Activated T-cell treated with anti-CD3 and anti-CD28 coated beads, Interleukin-2, amount 50 U/mL, for 72 hours (primary cell): Measurements from ENCODE around the gene TMX1. TPM values are rescaled to one million over a fixed set of nuclear protein-coding genes. Genes with fewer than 3 reads are reported as not detected.

Experiments
- ATAC-seq, 2 donors: fragments of 150-1000 bp; cut with Tn5 transposase; replicated peaks in 1 of 2; 2 replicates each; pipeline ENCODE4 v1.10.0; 2021; ENCODE audit warnings: moderate library complexity in 2 of 2, mild to moderate bottlenecking in 1 of 2
- DNase-seq, 2 donors: peaks; one replicate each; pipeline ENCODE4 v3.0.0; 2021 to 2022; ENCODE audit warnings: mixed read lengths in 1 of 2
- H3K27ac Mint-ChIP-seq: one replicate; pipeline ENCODE4 v1.8.0; 2022; ENCODE audit warnings: mild to moderate bottlenecking, moderate library complexity, mixed read lengths
- H3K27me3 Mint-ChIP-seq: one replicate; pipeline ENCODE4 v1.8.0; 2022; ENCODE audit warnings: low read depth, mixed read lengths
- H3K36me3 Mint-ChIP-seq, 2 donors: one replicate each; pipeline ENCODE4 v1.8.0; 2022; ENCODE audit warnings: mixed read lengths in 2 of 2, mild to moderate bottlenecking in 1 of 2; ENCODE audit not compliant: insufficient read depth in 2 of 2
- H3K4me1 Mint-ChIP-seq: one replicate; pipeline ENCODE4 v1.8.0; 2022; ENCODE audit warnings: low read depth, mixed read lengths
- H3K4me3 Mint-ChIP-seq, 2 donors: one replicate each; pipeline ENCODE4 v1.8.0; 2022; ENCODE audit warnings: mild to moderate bottlenecking in 2 of 2, mixed read lengths in 2 of 2, moderate library complexity in 2 of 2
- H3K9me3 Mint-ChIP-seq, 2 donors: one replicate each; pipeline ENCODE4 v1.8.0; 2022; ENCODE audit warnings: mixed read lengths in 2 of 2
- total RNA-seq, 2 donors: library from RNA; stranded (reverse); gene quantifications; one replicate each; pipeline ENCODE4 v1.2.3, GENCODE V29; 2022

TMX1 gene
- total RNA-seq, 2 donors from 2014 or later = 25.7 to 28.9 TPM

DNA sequence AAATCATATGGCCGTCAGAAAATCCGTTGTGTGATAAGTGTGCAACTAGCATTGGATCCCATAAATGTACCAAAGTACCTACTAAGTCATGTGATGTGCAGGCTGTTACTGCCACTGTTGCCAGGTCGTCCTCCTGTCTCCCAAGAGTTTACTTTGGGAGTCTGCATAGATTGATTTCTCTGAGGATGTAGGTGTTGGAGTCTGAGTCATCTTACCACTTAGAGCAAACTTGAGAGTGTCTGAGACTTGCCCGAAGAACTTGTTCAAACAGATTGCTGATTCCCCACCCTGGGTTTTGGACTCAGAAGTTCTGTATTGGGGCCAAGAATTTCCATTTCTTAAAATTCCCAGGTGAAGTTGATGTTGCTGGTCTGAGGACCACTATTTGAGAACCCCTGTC lies 11.4 kb downstream of the TMX1 start:
- H3K27me3 Mint-ChIP-seq = no peaks in the 10 kb centered on the region
- no peaks in the 10 kb centered on the region for H3K9me3 Mint-ChIP-seq
- peaks cover 0 to 29% of the 10 kb centered on the region in 2 donors for H3K36me3 Mint-ChIP-seq
- ATAC-seq (no peak), DNase-seq (no peak)
- H3K27ac Mint-ChIP-seq = peak overlapping the region; percentile 46
- H3K4me1 Mint-ChIP-seq = no peaks in the 10 kb centered on the region
- H3K4me3 Mint-ChIP-seq = no peak overlapping the region

DNA sequence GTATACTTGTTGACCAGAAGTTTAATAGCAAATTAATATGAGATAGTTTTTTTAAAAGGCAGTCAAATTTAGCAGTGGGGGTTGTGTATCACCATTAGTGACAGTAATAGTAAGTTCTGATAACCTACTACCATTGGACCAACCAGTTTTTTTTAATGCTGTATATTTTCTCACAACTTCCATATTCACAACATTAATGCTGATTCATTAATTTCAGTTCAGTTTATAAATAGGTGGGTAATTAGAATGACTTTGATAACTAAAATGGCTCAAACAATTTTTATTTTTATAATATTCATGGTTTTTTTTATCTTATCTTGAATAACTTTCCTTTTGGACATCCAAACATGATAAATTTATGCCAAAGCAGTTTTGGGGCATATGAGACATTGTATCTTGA lies 13.8 kb downstream of the TMX1 start:
- peaks cover 5 to 30% of the 10 kb centered on the region in 2 donors for H3K36me3 Mint-ChIP-seq
- no peak overlapping the region for H3K27ac Mint-ChIP-seq
- no peak overlapping the region for H3K4me3 Mint-ChIP-seq
- DNase-seq = no peak
- H3K4me1 Mint-ChIP-seq = no peaks in the 10 kb centered on the region
- ATAC-seq = no peak
- peaks cover 4 to 5% of the 10 kb centered on the region in 2 donors for H3K9me3 Mint-ChIP-seq
- H3K27me3 Mint-ChIP-seq = no peaks in the 10 kb centered on the region

DNA sequence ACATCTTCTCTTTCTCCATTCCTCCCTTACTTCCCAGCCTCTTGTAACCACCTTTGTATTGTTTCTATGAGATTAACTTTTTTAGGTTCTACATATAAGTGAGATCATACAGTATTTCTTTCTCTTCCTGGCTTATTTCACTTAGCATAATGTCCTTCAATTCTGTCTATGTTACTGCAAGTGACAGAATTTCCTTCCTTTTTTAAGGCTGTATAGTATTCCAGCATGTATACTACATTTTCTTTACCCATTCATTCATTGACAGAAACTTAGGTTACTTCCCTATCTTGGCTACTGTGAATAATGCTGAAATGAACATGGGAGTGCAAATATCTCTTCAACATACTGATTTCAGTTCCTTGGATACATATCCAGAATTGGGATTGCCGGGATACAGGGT lies 18.2 kb downstream of the TMX1 start:
- Mint-ChIP-seq H3K9me3 (peaks cover 4 to 7% of the 10 kb centered on the region in 2 donors), H3K4me3 (no peak overlapping the region)
- no peak for DNase-seq

DNA sequence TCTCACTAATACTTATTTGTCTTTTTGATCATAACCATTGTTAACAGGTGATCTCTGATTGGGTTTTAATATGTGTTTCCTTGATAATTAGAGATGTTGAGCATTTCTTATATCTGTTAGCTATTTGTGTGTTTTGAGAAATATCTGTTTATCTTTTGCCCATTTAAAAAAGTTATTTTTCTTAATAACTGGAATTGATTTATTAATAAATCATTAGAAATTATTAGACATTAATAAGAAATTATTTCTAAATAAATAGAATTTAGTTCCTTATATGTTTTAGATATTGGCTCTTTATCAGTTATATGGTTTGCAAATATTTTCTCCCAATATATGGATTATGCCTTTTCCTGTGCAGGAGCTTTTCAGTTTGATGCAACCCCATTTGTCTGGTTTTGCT lies 18.7 kb downstream of the TMX1 start:
- peaks cover 5 to 21% of the 10 kb centered on the region in 2 donors for H3K36me3 Mint-ChIP-seq
- ATAC-seq (no peak), DNase-seq (no peak)
- peaks cover 23% of the 10 kb centered on the region for H3K4me1 Mint-ChIP-seq
- H3K27me3 Mint-ChIP-seq = no peaks in the 10 kb centered on the region
- no peak overlapping the region for H3K27ac Mint-ChIP-seq
- no peak overlapping the region for H3K4me3 Mint-ChIP-seq
- peaks cover 4 to 7% of the 10 kb centered on the region in 2 donors for H3K9me3 Mint-ChIP-seq

More for the DNA sequence above, 18.2 kb downstream of the TMX1 start:
- no peak for ATAC-seq
- Mint-ChIP-seq H3K27me3 (no peaks in the 10 kb centered on the region), H3K4me1 (peaks cover 23% of the 10 kb centered on the region), H3K27ac (no peak overlapping the region), H3K36me3 (peaks cover 5 to 23% of the 10 kb centered on the region in 2 donors)

DNA sequence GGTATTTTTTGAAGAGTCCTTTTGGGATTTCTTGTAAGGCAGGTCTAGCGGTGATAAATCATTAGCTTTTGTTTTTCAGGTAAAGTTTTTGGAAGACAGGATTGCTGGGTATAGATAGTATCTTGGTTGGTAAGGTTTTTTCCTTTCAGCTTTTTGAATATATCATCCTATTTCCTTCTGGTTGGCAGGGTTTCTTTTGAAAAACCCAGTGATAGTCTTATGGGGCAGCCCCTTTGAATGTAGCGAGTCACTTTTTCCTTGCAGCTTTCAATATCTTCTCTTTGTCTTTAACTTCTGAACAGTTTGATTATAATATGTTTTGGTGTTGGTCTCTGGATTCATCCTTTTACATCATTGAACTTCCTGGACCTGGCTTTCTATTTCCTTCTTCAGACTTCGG lies 20.2 kb downstream of the TMX1 start:
- peaks cover 23% of the 10 kb centered on the region for H3K4me1 Mint-ChIP-seq
- H3K9me3 Mint-ChIP-seq = peaks cover 4 to 7% of the 10 kb centered on the region in 2 donors
- H3K27me3 Mint-ChIP-seq = no peaks in the 10 kb centered on the region
- H3K4me3 Mint-ChIP-seq = peak overlapping the region in 1 of 2 donors; percentile 19
- peaks cover 5 to 19% of the 10 kb centered on the region in 2 donors for H3K36me3 Mint-ChIP-seq
- peak overlapping the region; percentile 16 for H3K27ac Mint-ChIP-seq
- DNase-seq (no peak), ATAC-seq (peak; percentile 26 to 46)

DNA sequence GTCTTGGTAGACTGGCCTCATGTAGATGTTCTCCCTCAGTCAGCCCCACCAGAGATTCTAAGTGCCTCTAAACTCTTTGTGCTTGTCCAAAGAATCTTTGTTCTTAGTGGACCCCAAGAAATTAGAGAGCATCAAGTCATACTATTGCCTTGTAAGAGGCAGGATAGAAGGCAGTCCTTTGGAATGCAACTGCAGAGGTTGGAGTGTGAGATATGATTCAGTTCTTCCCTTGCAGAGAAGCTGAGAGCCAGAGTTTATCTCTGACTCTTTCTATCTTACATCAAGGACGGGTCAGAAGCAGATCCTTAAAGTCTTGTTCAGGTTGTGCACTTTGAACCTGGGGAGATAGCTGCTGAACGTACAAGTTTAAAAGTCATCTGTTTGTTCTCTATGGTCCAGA lies 21.1 kb downstream of the TMX1 start:
- no peak overlapping the region for H3K4me3 Mint-ChIP-seq
- peaks cover 4 to 7% of the 10 kb centered on the region in 2 donors for H3K9me3 Mint-ChIP-seq
- peaks cover 23% of the 10 kb centered on the region for H3K4me1 Mint-ChIP-seq
- H3K36me3 Mint-ChIP-seq = peaks cover 5 to 19% of the 10 kb centered on the region in 2 donors
- no peak for DNase-seq
- no peaks in the 10 kb centered on the region for H3K27me3 Mint-ChIP-seq
- H3K27ac Mint-ChIP-seq = peak overlapping the region; percentile 29
- ATAC-seq = no peak

DNA sequence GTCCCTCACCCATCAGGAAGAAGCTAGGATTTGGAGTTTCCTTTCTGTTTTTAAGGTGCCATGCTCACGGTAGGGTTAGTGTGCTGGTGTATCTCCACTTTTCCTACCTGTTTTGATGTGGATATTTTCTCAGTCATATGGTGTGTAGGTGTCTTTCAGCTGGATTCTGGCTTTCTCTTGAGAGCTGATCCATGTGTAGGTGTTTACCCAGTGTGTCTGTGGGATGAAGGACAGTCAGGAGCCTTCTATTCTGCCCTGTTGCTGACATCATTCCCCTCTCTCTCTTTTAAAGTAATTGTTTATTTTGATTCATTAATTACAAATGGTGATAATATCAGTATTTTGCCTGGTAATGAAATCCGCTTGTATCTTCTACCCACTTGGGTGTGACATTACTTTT lies 22.8 kb downstream of the TMX1 start:
- peaks cover 4 to 7% of the 10 kb centered on the region in 2 donors for H3K9me3 Mint-ChIP-seq
- H3K27me3 Mint-ChIP-seq = no peaks in the 10 kb centered on the region
- DNase-seq (no peak), ATAC-seq (no peak)
- no peak overlapping the region for H3K27ac Mint-ChIP-seq
- H3K4me1 Mint-ChIP-seq = peaks cover 23% of the 10 kb centered on the region
- peaks cover 5 to 15% of the 10 kb centered on the region in 2 donors for H3K36me3 Mint-ChIP-seq
- no peak overlapping the region for H3K4me3 Mint-ChIP-seq

DNA sequence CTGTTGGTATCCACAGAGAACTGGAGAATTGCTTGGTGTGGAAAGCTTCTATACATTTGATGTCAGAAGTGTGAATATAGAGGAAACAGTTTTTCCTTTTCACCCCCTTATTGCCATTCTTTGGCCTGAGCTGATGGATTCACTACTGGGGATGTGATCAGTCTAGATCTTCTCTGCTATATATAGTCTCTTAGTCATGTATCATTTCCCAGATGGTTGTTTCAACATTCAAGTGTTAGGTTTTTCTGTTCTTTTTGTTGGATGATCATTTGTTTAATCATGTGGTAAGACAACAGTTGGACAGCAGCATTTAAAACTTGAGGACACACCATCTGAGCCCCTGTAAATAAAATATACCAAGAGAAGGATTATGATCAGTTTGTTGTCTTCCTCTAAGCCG lies 29.6 kb downstream of the TMX1 start:
- Mint-ChIP-seq H3K27me3 (no peaks in the 10 kb centered on the region), H3K27ac (no peak overlapping the region), H3K36me3 (no peaks in the 10 kb centered on the region), H3K4me3 (no peak overlapping the region), H3K4me1 (no peaks in the 10 kb centered on the region), H3K9me3 (no peaks in the 10 kb centered on the region)
- ATAC-seq (no peak), DNase-seq (no peak)

DNA sequence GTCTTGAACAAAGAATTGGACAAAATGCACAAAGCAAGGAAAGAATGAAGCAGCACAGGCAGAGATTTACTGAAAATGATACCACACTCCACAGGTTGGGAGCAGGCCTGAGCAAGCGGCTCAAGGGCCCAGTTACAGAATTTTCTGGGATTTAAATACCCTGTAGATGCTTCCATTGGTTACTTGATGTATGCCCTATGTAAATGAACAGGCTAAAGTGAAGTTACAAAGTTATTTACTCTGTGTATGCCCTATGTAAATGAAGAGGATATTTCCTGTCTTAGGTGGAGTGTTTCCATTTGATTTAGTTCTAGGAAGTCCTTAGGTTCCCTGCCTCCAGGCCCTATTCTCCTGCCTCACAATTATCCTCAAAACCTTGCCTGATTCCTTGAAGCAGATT lies 36.6 kb downstream of the TMX1 start:
- Mint-ChIP-seq H3K4me1 (no peaks in the 10 kb centered on the region), H3K36me3 (no peaks in the 10 kb centered on the region), H3K4me3 (no peak overlapping the region), H3K27ac (no peak overlapping the region), H3K9me3 (no peaks in the 10 kb centered on the region), H3K27me3 (no peaks in the 10 kb centered on the region)
- DNase-seq (no peak), ATAC-seq (no peak)

DNA sequence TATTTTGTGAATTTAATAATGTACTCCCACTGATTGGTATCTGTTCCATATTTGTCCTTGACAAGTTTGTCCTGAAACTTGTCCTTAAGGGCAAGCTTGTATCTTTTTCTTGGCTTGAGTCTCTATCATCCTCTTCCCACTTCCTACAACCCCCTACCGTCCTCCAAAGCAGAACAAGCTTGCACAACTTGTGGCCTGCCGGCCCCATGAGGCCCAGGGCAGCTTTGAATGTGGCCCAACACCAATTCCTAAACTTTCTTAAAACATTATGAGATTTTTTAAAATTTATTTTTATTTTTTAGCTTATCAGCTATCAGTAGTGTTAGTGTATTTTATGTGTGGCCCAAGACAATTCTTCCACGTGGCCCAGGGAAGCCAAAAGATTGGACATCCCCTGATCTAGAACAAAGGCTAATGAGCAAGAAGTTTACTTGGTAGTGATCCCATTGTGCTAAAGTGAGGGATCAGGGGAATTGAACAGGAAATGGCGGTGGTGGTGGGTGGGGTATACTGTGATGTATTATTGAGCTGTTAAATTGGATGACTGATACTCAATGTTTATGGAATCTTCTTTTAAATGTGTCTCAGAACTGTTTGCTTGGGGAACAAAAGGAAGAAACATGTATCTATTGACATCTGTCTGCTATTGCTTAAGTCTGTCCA lies 37.8 kb downstream of the TMX1 start:
- Mint-ChIP-seq H3K9me3 (no peaks in the 10 kb centered on the region), H3K4me3 (no peak overlapping the region), H3K4me1 (no peaks in the 10 kb centered on the region), H3K27ac (no peak overlapping the region), H3K36me3 (no peaks in the 10 kb centered on the region), H3K27me3 (no peaks in the 10 kb centered on the region)
- ATAC-seq = no peak
- DNase-seq = no peak

DNA sequence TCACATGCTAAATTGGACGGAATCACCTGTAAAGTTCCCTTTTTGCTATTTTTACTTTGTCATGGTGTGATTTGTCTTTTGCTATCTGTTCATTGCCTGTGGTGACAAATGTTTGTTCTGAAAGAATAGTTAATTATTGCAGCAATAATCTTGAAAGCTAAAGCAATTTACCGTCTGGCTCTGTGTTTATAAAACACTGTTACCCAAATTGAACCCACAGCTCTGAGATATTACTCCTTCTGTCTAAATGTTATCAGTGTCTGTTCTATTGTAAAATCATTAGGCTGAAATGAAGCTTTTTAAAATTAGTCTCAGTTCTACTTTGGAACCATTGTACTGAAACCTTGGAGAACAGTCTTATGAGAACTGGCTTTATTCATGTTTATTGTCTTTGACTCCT lies 42.5 kb downstream of the TMX1 start:
- ATAC-seq = no peak
- Mint-ChIP-seq H3K9me3 (no peaks in the 10 kb centered on the region), H3K4me1 (no peaks in the 10 kb centered on the region), H3K27ac (no peak overlapping the region), H3K27me3 (no peaks in the 10 kb centered on the region), H3K36me3 (no peaks in the 10 kb centered on the region), H3K4me3 (no peak overlapping the region)
- no peak for DNase-seq

DNA sequence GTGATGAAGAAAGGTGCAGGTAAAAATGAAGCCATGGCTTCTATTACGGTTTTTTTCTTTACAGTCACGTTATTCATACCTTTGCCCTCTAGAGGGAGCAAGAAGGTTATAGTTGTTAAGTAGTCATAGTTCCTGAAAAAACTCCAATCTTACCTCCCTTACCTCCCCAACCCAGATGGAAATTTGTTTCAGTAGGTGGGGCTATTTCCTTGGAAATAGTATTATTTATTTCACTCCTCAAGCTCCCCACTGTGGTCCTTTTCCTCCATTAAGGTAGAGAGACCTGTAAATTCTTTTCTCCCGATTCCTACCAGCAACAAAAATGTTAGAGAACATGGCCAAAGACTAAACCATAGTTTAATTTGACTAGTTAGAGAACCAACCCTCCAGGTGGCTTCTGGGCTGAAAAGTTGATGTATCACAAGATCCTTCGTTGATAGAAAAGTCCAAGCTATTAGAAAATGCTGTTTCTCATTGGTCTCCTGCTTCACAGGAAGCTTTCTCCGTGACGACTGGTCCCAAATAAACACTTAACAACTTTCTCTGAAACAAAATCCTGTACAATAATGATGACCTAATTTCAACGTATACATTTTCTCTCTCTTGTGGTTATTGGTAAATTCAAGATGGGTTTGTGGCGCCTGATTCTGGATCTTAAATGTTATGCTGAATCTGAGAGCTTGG lies 43.5 kb downstream of the TMX1 start:
- H3K27me3 Mint-ChIP-seq = no peaks in the 10 kb centered on the region
- ATAC-seq (no peak), DNase-seq (no peak)
- no peaks in the 10 kb centered on the region for H3K9me3 Mint-ChIP-seq
- no peak overlapping the region for H3K27ac Mint-ChIP-seq
- H3K36me3 Mint-ChIP-seq = no peaks in the 10 kb centered on the region
- no peak overlapping the region for H3K4me3 Mint-ChIP-seq
- H3K4me1 Mint-ChIP-seq = no peaks in the 10 kb centered on the region

DNA sequence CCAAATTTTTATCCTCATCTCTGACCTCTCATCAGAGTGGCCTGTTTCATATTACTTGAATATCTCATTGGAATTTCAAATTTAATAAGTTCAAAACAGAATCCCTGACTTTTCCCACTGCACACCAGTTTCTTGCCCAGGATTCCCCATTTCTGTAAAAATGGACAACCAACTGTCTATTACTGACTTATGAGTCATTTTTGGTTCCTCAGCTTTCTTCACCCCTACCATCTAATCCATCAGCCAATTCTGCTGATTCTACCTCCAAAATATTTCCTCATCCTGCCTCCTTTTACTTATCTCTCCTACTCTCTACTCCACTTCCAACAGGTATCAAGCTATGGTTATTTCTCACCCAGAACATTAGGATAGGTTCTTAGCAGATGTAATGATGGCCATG lies 44.2 kb downstream of the TMX1 start:
- H3K4me3 Mint-ChIP-seq = no peak overlapping the region
- ATAC-seq (no peak), DNase-seq (no peak)
- H3K27ac Mint-ChIP-seq = no peak overlapping the region
- H3K9me3 Mint-ChIP-seq = no peaks in the 10 kb centered on the region
- no peaks in the 10 kb centered on the region for H3K36me3 Mint-ChIP-seq
- H3K27me3 Mint-ChIP-seq = no peaks in the 10 kb centered on the region
- peaks cover 3% of the 10 kb centered on the region for H3K4me1 Mint-ChIP-seq

DNA sequence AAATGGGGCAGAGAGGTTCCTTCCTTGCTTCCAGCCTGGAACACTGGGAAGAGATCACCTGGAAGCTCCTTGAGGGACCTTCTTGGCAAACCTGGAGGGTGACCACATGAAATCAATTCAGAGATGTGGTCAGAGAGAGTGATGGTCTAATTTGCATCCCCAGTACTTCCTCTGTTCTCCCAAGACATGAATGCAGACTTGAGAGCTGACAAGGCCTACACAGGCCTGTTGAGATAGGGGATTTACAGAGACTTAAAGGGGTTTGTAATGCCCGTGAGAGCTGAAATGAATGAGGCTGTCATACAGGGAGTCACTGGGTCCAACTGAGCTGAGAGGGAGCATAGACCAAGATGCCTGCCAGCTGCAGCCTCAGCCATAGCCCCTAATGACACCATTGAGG lies 45.1 kb downstream of the TMX1 start:
- Mint-ChIP-seq H3K9me3 (no peaks in the 10 kb centered on the region), H3K36me3 (no peaks in the 10 kb centered on the region), H3K4me1 (peaks cover 6% of the 10 kb centered on the region), H3K4me3 (no peak overlapping the region), H3K27ac (no peak overlapping the region), H3K27me3 (no peaks in the 10 kb centered on the region)
- ATAC-seq (no peak), DNase-seq (no peak)
